ENCODE measurements around the gene PDPK1. TPM values are rescaled to one million over a fixed set of nuclear protein-coding genes. Genes with fewer than 3 reads are reported as not detected.
"Not testable (repeated sequence)": the region's sequence is repeated elsewhere in the genome, so short reads cannot be mapped to it uniquely, and the experiment has no call there.

Gene PDPK1
- total and polyA plus RNA-seq, 2 of the 4 experiments (the other 2 are of a cell fraction) = 10.6 to 27.3 TPM

DNA sequence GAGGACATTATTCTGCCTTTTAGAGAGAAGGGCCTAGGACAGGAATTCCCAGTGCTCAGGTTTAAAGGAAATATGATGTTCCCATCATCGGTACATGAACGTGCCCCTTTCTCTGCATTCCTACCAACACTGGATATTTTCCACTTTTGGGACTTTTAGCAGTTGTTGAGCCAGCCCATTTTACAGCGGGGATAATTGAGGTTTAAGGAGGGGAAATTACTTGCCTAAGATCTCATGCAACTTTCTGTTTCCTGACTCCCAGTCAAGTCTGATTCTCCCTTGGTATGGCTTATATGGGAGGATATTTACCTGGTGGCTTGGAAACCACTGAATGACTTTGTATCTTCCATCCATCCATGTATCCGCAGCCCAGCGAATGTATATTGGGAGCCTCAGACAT lies 3.5 kb upstream of the PDPK1 start:
- H4K5ac ChIP-seq (ENCODE audit: low read depth, low read length); DNase-seq; H3K4me3 ChIP-seq (ENCODE audit: insufficient read depth, low read depth, low read length); H3K9ac ChIP-seq (ENCODE audit: low read depth, low read length); H3K23ac ChIP-seq (ENCODE audit: low read depth, low read length); H3K56ac ChIP-seq (ENCODE audit: extremely low read depth, insufficient read depth, low read length); CTCF ChIA-PET; intact Hi-C loops (cut with micrococcal nuclease); H2BK5ac ChIP-seq (ENCODE audit: low read depth, low read length, poor library complexity, severe bottlenecking); H3K14ac ChIP-seq (replicated peaks; ENCODE audit: low read depth, low read length); ATAC-seq (ENCODE audit: low read depth); H4K91ac ChIP-seq (ENCODE audit: insufficient read depth, low read depth, low read length); H2AFZ ChIP-seq (replicated peaks; ENCODE audit: low read length, poor library complexity); H4K8ac ChIP-seq (ENCODE audit: low read depth in 2 of 2, low read length in 2 of 2); H3K36me3 ChIP-seq (ENCODE audit: control insufficient read depth, insufficient read depth, low read length); dilution Hi-C loops (cut with HindIII; ENCODE audit: low sequenced_read_pairs, unreplicated experiment); POLR2A ChIA-PET (ENCODE audit: unreplicated experiment); in situ Hi-C loops (cut with MboI; ENCODE audit: low sequenced_read_pairs); H3K27me3 ChIP-seq (ENCODE audit: control insufficient read depth, insufficient read depth, low read length); H2AK9ac ChIP-seq (replicated peaks; ENCODE audit: low read depth, low read length, poor library complexity); H3K18ac ChIP-seq (ENCODE audit: low read depth, low read length); H3K4me2 ChIP-seq (ENCODE audit: low read depth, low read length); H3K27ac ChIP-seq (ENCODE audit: insufficient read depth, low read length); BruUV-seq (replicated peaks); H3K9me3 ChIP-seq (ENCODE audit: control insufficient read depth, insufficient read depth, low read length); H2BK20ac ChIP-seq (ENCODE audit: low read depth, low read length); H2BK15ac ChIP-seq (ENCODE audit: low read depth, low read length); H4K20me1 ChIP-seq (ENCODE audit: insufficient read depth, low read length); H2BK120ac ChIP-seq (ENCODE audit: low read depth, low read length); H3K4ac ChIP-seq (ENCODE audit: low read depth, low read length); H2AK5ac ChIP-seq (ENCODE audit: low read depth, low read length): not testable (repeated sequence)
- Histone ChIP-seq H3K4me1 (ENCODE audit: control insufficient read depth, insufficient read depth, low read length) (peaks cover 20% of the 10 kb centered on the region), H3K9me1 (ENCODE audit: insufficient read depth, low read length) (peaks cover 12% of the 10 kb centered on the region; the same call in 1 of the 2 replicates), H3K79me1 (ENCODE audit: low read depth in 1 of 2, low read length in 2 of 2) (peaks cover 0 to 21% of the 10 kb centered on the region in 2 experiments; a peak in 3 of 4 replicates)
- WGBS, 2 experiments (ENCODE audit: extremely low coverage in 2 of 2, insufficient read length in 1 of 2) = no CpG with 5 or more reads among the region's 5 CpGs

All from IMR-90 (cell line).